ENCODE data around the gene BDKRB2. TPM values are rescaled to one million over a fixed set of nuclear protein-coding genes. Genes with fewer than 3 reads are reported as not detected.

BDKRB2 gene
- total RNA-seq, 1 experiment from 2014 or later, result 0.21 TPM

- POLR2A ChIA-PET (ENCODE audit: low non-redundant PET), result no interaction called here
Measured at GRCh38 chr14:96167224-96168148, 37.2 kb upstream of the BDKRB2 start.

DNA sequence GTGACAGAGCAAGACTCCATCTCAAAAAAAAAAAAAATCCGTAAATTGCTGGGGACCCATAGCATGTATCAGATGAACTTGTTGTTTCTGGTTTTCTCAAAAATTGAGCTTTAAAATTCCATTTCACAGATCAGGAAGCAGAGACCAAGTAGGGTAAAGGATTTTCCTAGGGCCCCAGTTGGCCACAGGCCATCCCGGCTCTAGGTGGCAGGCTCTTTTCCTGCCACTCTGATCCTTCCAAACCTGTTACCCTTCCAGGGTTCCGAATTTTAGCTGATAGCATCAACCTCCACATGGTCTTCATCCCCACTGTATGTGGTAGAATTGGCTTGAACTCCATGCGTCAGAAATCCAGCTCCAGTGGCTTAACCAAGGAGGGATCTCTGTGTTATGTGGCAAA, 36.1 kb upstream of the BDKRB2 start:
- CTCF ChIA-PET, result no interaction called here
- intact Hi-C loops (cut with micrococcal nuclease; ENCODE audit: unreplicated experiment), result no loop called here
- DNase-seq (ENCODE audit: low spot score), result no peak
- Histone ChIP-seq H3K4me1 (ENCODE audit: insufficient read depth, low read length, poor library complexity, severe bottlenecking) (no peaks in the 10 kb centered on the region), H3K9me3 (ENCODE audit: low read depth, low read length, poor library complexity, severe bottlenecking) (no peaks in the 10 kb centered on the region), H3K27me3 (replicated peaks; ENCODE audit: insufficient read depth, low read depth, low read length, poor library complexity) (no peaks in the 10 kb centered on the region), H3K27ac (ENCODE audit: low read depth, low read length, poor library complexity, severe bottlenecking) (no peak overlapping the region), H3K4me3 (ENCODE audit: low read depth, low read length, poor library complexity, severe bottlenecking) (no peak overlapping the region), H3K36me3 (ENCODE audit: insufficient read depth, low read length, poor library complexity, severe bottlenecking) (no peaks in the 10 kb centered on the region)
- TF ChIP-seq EZH2 (IDR thresholded peaks at IDR 0.05; ENCODE audit: borderline replicate concordance, low read depth, low read length, poor library complexity, severe bottlenecking), result no peak
- TF ChIP-seq, protein P1, sequence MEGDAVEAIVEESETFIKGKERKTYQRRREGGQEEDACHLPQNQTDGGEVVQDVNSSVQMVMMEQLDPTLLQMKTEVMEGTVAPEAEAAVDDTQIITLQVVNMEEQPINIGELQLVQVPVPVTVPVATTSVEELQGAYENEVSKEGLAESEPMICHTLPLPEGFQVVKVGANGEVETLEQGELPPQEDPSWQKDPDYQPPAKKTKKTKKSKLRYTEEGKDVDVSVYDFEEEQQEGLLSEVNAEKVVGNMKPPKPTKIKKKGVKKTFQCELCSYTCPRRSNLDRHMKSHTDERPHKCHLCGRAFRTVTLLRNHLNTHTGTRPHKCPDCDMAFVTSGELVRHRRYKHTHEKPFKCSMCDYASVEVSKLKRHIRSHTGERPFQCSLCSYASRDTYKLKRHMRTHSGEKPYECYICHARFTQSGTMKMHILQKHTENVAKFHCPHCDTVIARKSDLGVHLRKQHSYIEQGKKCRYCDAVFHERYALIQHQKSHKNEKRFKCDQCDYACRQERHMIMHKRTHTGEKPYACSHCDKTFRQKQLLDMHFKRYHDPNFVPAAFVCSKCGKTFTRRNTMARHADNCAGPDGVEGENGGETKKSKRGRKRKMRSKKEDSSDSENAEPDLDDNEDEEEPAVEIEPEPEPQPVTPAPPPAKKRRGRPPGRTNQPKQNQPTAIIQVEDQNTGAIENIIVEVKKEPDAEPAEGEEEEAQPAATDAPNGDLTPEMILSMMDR (conservative IDR thresholded peaks at IDR 0.05; ENCODE audit: low read depth, low read length), result no peak
- no TSS peak for BruUV-seq (replicated peaks)
- POLR2A ChIA-PET (ENCODE audit: low non-redundant PET), result no interaction called here

More at GRCh38 chr14:96167224-96168148, 37.2 kb upstream of the BDKRB2 start:
- no peak for DNase-seq (ENCODE audit: low spot score)
- BruUV-seq (replicated peaks), result no TSS peak
- intact Hi-C loops (cut with micrococcal nuclease; ENCODE audit: unreplicated experiment), result no loop called here
- Histone ChIP-seq H3K4me1 (ENCODE audit: insufficient read depth, low read length, poor library complexity, severe bottlenecking) (no peaks in the 10 kb centered on the region), H3K27me3 (replicated peaks; ENCODE audit: insufficient read depth, low read depth, low read length, poor library complexity) (no peaks in the 10 kb centered on the region), H3K36me3 (ENCODE audit: insufficient read depth, low read length, poor library complexity, severe bottlenecking) (no peaks in the 10 kb centered on the region), H3K4me3 (ENCODE audit: low read depth, low read length, poor library complexity, severe bottlenecking) (no peak overlapping the region), H3K27ac (ENCODE audit: low read depth, low read length, poor library complexity, severe bottlenecking) (no peak overlapping the region), H3K9me3 (ENCODE audit: low read depth, low read length, poor library complexity, severe bottlenecking) (no peaks in the 10 kb centered on the region)
- CTCF ChIA-PET, result no interaction called here
- no peak for TF ChIP-seq EZH2 (IDR thresholded peaks at IDR 0.05; ENCODE audit: borderline replicate concordance, low read depth, low read length, poor library complexity, severe bottlenecking)
- TF ChIP-seq, protein P1 (conservative IDR thresholded peaks at IDR 0.05; ENCODE audit: low read depth, low read length), result no peak

DNA sequence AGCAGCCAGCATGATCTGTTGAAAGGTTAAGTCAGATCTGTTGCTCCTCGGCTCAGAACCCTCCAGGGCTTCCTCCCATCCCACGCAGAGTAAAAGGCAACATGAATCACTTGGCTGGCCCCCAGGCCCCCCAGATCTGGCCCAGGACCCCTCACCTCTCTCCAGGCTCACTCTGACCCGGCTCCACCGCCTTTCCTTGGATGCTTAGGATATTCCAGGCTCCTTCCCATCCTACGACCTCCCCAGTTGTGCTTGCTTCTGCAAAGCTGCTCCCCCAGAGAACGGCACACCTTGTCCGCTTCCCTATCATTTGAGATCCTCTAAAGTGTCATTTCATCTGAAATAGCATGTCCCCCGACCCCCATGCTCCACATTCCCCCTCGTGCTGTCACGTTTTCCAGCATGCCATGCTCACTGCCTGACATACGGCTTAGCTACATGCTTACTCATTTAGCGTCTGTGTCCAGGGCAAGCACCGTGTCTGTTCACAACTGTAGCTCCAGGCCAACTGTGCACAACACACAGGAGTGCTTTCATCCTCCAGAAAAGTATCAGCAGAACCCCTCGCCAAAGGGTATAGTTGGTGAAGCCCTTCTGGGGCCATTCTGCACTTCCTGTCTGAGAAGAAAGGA, 33.6 kb upstream of the BDKRB2 start:
- Histone ChIP-seq H3K4me1 (ENCODE audit: insufficient read depth, low read length, poor library complexity, severe bottlenecking) (no peaks in the 10 kb centered on the region), H3K4me3 (ENCODE audit: low read depth, low read length, poor library complexity, severe bottlenecking) (no peak overlapping the region), H3K9me3 (ENCODE audit: low read depth, low read length, poor library complexity, severe bottlenecking) (no peaks in the 10 kb centered on the region), H3K36me3 (ENCODE audit: insufficient read depth, low read length, poor library complexity, severe bottlenecking) (no peaks in the 10 kb centered on the region), H3K27me3 (replicated peaks; ENCODE audit: insufficient read depth, low read depth, low read length, poor library complexity) (peaks cover 4% of the 10 kb centered on the region), H3K27ac (ENCODE audit: low read depth, low read length, poor library complexity, severe bottlenecking) (no peak overlapping the region)
- no TSS peak for BruUV-seq (replicated peaks)
- ChIA-PET CTCF (no interaction called here), POLR2A (ENCODE audit: low non-redundant PET) (no interaction called here)
- no peak for TF ChIP-seq EZH2 (IDR thresholded peaks at IDR 0.05; ENCODE audit: borderline replicate concordance, low read depth, low read length, poor library complexity, severe bottlenecking)
- TF ChIP-seq, protein P1 (conservative IDR thresholded peaks at IDR 0.05; ENCODE audit: low read depth, low read length), result no peak
- intact Hi-C loops (cut with micrococcal nuclease; ENCODE audit: unreplicated experiment), result no loop called here
- no peak for DNase-seq (ENCODE audit: low spot score)

Data from A673 (cell line).